HUES48 (cell line): ENCODE measurements around the gene CCZ1.
"Not testable (repeated sequence)": the region's sequence is repeated elsewhere in the genome, so short reads cannot be mapped to it uniquely, and the experiment has no call there.

ENCODE experiments used
- H3K27ac ChIP-seq: one replicate; pipeline ENCODE4 v1.7.0; 2013; ENCODE audit warnings: low read depth, low read length, inconsistent platforms
- H3K27me3 ChIP-seq: 2 replicates; pipeline ENCODE4 v1.6.1; 2013; ENCODE audit warnings: mild to moderate bottlenecking, low read length; ENCODE audit not compliant: control insufficient read depth, insufficient read depth
- H3K36me3 ChIP-seq: 2 replicates; pipeline ENCODE4 v1.6.1; 2013; ENCODE audit warnings: low read length; ENCODE audit not compliant: control insufficient read depth, insufficient read depth
- H3K4me1 ChIP-seq: 2 replicates; pipeline ENCODE4 v1.6.1; 2013; ENCODE audit warnings: mild to moderate bottlenecking, low read length; ENCODE audit not compliant: control insufficient read depth, insufficient read depth
- H3K4me3 ChIP-seq: 2 replicates; pipeline ENCODE4 v1.5.1; 2013; ENCODE audit warnings: mild to moderate bottlenecking, low read depth, low read length
- H3K9ac ChIP-seq: 2 replicates; pipeline ENCODE4 v1.6.1; 2013; ENCODE audit warnings: mild to moderate bottlenecking, low read depth, low read length, moderate library complexity
- H3K9me3 ChIP-seq: 2 replicates; pipeline ENCODE4 v1.6.1; 2013; ENCODE audit warnings: low read length; ENCODE audit not compliant: control insufficient read depth, insufficient read depth

Gene CCZ1

DNA sequence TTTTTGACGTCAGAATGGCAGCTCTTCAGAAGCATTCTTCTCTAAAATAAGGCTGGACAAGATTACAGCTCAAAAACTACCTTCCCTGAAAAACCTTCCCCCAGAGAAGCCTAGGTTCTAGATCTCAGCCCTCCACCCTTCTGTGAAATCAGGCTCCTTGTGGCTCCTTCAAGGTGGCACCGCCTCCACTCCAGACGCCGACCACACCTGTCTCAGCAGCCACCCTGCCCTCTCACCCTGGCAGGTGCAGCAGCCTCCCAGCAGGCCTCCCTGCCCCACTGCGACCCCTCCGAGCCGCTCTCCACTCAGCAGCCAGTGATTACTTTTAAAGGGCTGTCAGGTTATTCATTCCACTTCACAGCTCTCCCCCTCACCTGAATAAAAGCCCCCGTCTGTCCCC is 75.0 kb downstream of the CCZ1 start:
- not testable (repeated sequence) for H3K4me1 ChIP-seq, H3K27me3 ChIP-seq, H3K36me3 ChIP-seq, H3K27ac ChIP-seq, H3K9ac ChIP-seq, H3K9me3 ChIP-seq, H3K4me3 ChIP-seq
